ENCODE data around the gene SEMG1.

- no peak for TF ChIP-seq GATA2 (IDR thresholded peaks at IDR 0.05; ENCODE audit: low read depth, low read length)
- TF ChIP-seq GATA3 (IDR thresholded peaks at IDR 0.05; ENCODE audit: low read depth, low read length): no peak
These were observed 48.9 kb upstream of the SEMG1 start for GRCh38 chr20:45157962-45158361.

All from SH-SY5Y (cell line).